Thoracic aorta (tissue), 2 donors: Measurements from ENCODE around the gene TJP1. TPM values are rescaled to one million over a fixed set of nuclear protein-coding genes. Genes with fewer than 3 reads are reported as not detected.

Source experiments
- ATAC-seq: fragments of 150-250 bp; one replicate; pipeline ENCODE4 v1.8.0; 2017; ENCODE audit warnings: low read depth; ENCODE audit not compliant: insufficient number of reproducible peaks, low FRiP score
- DNase-seq: peaks from one replicate; pipeline ENCODE4 v3.0.0-alpha.2; 2020; ENCODE audit warnings: low spot score
- H3K27ac ChIP-seq, 2 donors: fragments of 200-600 bp; sonication (generic); 1 replicate in 1 of 2; 2 replicates in 1 of 2; pipeline ENCODE4 v1.5.1; 2016; ENCODE audit warnings: mild to moderate bottlenecking in 2 of 2, moderate library complexity in 2 of 2
- H3K27me3 ChIP-seq: fragments of 200-600 bp; sonication (generic); replicated peaks from 2 replicates; pipeline ENCODE4 v1.6.0; 2016; ENCODE audit warnings: mild to moderate bottlenecking; ENCODE audit not compliant: insufficient read depth
- H3K36me3 ChIP-seq: fragments of 200-600 bp; sonication (generic); one replicate; pipeline ENCODE4 v1.5.1; 2016
- H3K4me1 ChIP-seq, 2 donors: fragments of 200-600 bp; sonication (generic); 1 replicate in 1 of 2; 2 replicates in 1 of 2; pipeline versions ENCODE4 v1.5.1 to v1.6.0; 2016; ENCODE audit warnings: low read depth in 2 of 2, mild to moderate bottlenecking in 1 of 2; ENCODE audit not compliant: control insufficient read depth in 1 of 2
- H3K4me3 ChIP-seq: fragments of 200-600 bp; sonication (generic); 2 replicates; pipeline ENCODE4 v1.5.1; 2016; ENCODE audit warnings: mild to moderate bottlenecking
- H3K9me3 ChIP-seq: fragments of 200-600 bp; sonication (generic); 2 replicates; pipeline ENCODE4 v1.5.1; 2016
- total RNA-seq, 2 donors: library from RNA; depleted of rRNA; stranded (reverse); fragments of >200 nt; gene quantifications; one replicate each; pipeline versions ENCODE4 v1.1.0 to v1.2.3, GENCODE V29; 2016
- TF ChIP-seq, protein P1 (sequence below): fragments of 200-600 bp; sonication (generic); IDR thresholded peaks from one replicate; pipeline ENCODE4 v1.5.1; 2019; ENCODE audit warnings: antibody characterized with exemption

TJP1 gene
- total RNA-seq, 2 donors from 2014 or later: 78.4 to 146 TPM

DNA sequence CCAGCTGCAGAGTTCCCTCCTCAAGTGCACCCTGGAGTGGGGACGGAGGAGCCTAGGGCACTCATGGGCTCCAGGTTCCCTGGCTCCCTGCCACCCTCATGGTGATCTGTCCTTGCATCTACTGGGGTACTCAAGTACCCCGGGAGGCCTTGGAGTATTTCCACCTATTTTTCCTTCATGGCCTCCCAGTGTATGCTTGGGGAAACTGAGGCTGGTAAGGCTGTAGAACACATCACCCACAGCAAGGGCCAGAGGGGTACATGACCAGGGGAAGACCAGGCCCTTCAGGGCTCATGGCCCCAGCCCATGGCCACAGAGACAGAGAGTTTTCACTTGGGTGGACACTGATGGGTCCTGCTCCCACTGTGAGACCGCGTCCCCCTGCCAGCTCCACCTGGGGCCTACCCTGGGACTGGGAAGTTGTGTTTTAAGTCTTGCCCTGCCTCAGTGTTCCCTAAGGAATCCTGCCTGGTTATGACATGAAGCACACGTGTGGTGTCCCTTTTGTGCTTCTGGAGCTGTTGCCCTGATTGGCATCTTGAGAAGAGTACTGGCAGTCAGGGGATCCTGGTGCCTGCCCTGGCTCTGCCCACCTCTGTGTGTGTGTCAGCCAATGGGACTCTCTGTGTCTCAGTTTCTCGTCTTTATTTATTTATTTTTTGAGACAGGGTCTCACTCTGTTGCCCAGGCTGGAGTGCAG is 132.8 kb downstream of the TJP1 start:
- Histone ChIP-seq H3K27ac (no peak overlapping the region), H3K4me3 (no peak overlapping the region), H3K9me3 (no peaks in the 10 kb centered on the region), H3K4me1 (no peaks in the 10 kb centered on the region), H3K27me3 (no peaks in the 10 kb centered on the region), H3K36me3 (no peaks in the 10 kb centered on the region)
- TF ChIP-seq, protein P1, sequence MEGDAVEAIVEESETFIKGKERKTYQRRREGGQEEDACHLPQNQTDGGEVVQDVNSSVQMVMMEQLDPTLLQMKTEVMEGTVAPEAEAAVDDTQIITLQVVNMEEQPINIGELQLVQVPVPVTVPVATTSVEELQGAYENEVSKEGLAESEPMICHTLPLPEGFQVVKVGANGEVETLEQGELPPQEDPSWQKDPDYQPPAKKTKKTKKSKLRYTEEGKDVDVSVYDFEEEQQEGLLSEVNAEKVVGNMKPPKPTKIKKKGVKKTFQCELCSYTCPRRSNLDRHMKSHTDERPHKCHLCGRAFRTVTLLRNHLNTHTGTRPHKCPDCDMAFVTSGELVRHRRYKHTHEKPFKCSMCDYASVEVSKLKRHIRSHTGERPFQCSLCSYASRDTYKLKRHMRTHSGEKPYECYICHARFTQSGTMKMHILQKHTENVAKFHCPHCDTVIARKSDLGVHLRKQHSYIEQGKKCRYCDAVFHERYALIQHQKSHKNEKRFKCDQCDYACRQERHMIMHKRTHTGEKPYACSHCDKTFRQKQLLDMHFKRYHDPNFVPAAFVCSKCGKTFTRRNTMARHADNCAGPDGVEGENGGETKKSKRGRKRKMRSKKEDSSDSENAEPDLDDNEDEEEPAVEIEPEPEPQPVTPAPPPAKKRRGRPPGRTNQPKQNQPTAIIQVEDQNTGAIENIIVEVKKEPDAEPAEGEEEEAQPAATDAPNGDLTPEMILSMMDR: no peak
- ATAC-seq (no peak), DNase-seq (no peak)

DNA sequence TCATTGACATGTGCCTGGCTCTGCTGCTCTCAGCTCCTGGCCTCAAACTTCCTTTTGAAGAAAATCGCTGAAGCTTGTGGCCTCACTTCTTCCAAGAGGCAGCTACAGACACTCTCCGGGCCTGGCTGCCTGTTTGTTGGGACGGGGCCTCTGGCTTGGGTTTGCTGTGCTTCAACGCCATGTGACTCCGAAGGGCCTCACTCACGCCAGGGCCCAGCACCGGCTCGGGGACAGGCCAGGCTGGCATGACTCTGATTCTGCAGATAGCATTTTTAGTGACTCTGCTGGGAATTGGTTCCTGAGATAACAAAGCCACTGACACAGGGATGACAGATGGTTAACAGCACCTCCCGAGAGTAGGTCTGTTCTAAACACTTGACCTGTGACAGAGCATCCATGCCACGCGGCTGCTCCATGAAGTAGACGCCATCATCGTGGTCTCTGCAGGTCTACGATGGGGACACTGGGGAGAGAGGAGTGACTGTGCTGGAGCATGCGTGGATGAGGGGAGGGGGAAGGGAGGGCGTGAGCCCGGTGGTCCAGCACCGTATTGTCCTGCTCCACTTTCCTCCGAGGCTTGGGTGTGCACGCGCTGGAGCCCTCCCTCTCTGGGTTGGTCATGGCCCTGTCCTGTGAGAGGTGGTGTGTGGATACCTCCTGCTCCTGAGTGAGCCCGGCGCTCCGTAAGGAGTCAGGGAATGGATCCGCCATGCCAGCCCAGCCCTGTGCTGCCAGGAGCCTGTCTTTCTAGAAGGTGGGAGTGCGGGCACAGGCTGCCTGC is 133.6 kb downstream of the TJP1 start:
- no peak for DNase-seq
- H3K27ac ChIP-seq: no peak overlapping the region
- no peak for ATAC-seq
- H3K4me1 ChIP-seq: no peaks in the 10 kb centered on the region
- H3K27me3 ChIP-seq: no peaks in the 10 kb centered on the region
- no peak overlapping the region for H3K4me3 ChIP-seq
- TF ChIP-seq, protein P1: no peak
- H3K36me3 ChIP-seq: no peaks in the 10 kb centered on the region
- H3K9me3 ChIP-seq: no peaks in the 10 kb centered on the region

DNA sequence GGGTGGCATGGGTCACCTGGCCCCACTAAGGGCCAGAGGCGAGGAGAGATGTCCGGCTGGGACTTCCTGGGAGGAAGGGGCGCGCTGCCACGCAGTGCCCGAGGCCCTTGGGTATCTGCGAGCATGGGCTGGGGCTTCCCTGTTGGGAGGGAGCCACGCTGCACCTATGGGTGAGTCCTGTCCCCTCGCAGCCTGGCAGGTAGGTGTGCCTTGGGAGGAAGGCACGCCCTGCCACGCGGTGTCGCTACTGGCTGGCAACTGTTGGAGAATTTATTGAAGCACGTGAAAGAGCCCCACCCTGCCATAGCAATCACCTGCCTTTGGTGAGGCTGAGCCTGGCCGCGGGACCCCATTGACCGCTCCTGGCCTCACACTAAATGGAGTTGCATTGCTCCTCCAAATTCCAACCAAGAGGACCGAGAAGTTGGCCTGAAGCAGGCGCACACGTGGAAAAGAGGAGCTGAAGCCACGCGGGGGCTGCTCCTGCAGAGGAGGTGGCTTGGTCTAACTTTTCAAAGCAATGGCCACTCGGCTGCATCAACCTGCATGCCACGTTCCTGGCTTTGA is 134.2 kb downstream of the TJP1 start:
- H3K4me1 ChIP-seq: no peaks in the 10 kb centered on the region
- DNase-seq (no peak), ATAC-seq (no peak)
- no peak overlapping the region for H3K27ac ChIP-seq
- no peaks in the 10 kb centered on the region for H3K9me3 ChIP-seq
- no peaks in the 10 kb centered on the region for H3K27me3 ChIP-seq
- TF ChIP-seq, protein P1: no peak
- no peaks in the 10 kb centered on the region for H3K36me3 ChIP-seq
- H3K4me3 ChIP-seq: no peak overlapping the region

DNA sequence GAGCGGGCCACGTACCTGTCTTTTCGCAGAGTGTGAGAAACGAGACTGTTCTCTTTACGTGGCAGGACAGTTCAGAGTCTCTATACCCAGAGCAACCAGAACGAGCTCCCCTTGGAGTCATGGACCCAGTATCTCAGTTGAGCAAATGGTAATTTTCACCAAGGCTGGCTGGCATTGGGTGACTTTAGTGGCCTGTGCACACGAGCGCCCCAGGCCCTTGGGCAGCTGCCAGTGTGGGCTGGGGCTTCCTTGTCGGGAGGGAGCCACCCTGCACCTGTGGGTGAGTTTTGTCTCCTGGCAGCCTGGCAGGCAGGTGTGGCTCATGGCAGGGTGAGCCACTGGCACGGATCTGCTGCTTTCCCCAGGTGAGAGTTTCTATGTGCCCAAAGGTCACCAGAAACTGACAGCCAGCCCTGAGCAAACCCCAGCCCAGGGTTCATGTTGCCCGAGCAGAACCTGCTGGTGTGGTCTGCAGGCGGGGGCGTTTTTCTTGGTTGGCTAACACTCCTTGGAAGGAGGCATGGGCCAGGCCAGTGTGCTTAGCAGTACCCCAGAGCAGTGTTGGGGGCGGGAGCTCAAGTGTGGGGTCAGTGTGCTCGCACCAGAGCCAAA is 135.0 kb downstream of the TJP1 start:
- H3K27ac ChIP-seq: no peak overlapping the region
- ATAC-seq: no peak
- H3K36me3 ChIP-seq: no peaks in the 10 kb centered on the region
- no peaks in the 10 kb centered on the region for H3K9me3 ChIP-seq
- TF ChIP-seq, protein P1: no peak
- H3K4me3 ChIP-seq: no peak overlapping the region
- no peak for DNase-seq
- no peaks in the 10 kb centered on the region for H3K27me3 ChIP-seq
- no peaks in the 10 kb centered on the region for H3K4me1 ChIP-seq
